Tibial nerve (tissue), 4 donors: ENCODE measurements around the gene SHROOM3. TPM values are rescaled to one million over a fixed set of nuclear protein-coding genes. Genes with fewer than 3 reads are reported as not detected.

ENCODE experiments used
- DNase-seq, 2 donors: peaks; one replicate each; pipeline ENCODE4 v3.0.0-alpha.2; 2019; ENCODE audit warnings: low spot score in 2 of 2
- H3K27ac ChIP-seq, 4 donors: fragments of 200-600 bp; sonication (generic) in 3 of 4; one replicate each; pipeline ENCODE4 v1.5.1; 2017 to 2019; ENCODE audit warnings: mild to moderate bottlenecking in 1 of 4
- H3K27me3 ChIP-seq, 2 donors: fragments of 200-600 bp; sonication (generic) in 1 of 2; one replicate each; pipeline versions ENCODE4 v1.5.1 to v1.6.0; 2017 to 2019
- H3K36me3 ChIP-seq, 3 donors: fragments of 200-600 bp; sonication (generic); one replicate each; pipeline ENCODE4 v1.5.1; 2018 to 2019
- H3K4me1 ChIP-seq, 4 donors: fragments of 200-600 bp; sonication (generic) in 3 of 4; one replicate each; pipeline ENCODE4 v1.5.1; 2017 to 2019
- H3K4me3 ChIP-seq, 4 donors: fragments of 200-600 bp; sonication (generic) in 3 of 4; one replicate each; pipeline ENCODE4 v1.5.1; 2017 to 2019; ENCODE audit warnings: mild to moderate bottlenecking in 1 of 4, moderate library complexity in 1 of 4
- H3K9me3 ChIP-seq, 4 donors: fragments of 200-600 bp; sonication (generic) in 3 of 4; one replicate each; pipeline ENCODE4 v1.5.1; 2017 to 2019
- EP300 ChIP-seq, 2 donors: sonication (generic); formaldehyde crosslinking; IDR thresholded peaks; one replicate each; pipeline ENCODE4 v1.6.1; 2017; ENCODE audit warnings: antibody characterized with exemption in 2 of 2, mild to moderate bottlenecking in 1 of 2
- POLR2A ChIP-seq, 2 donors: fragments of 450-650 bp; IDR thresholded peaks; one replicate each; pipeline ENCODE4 v1.6.1; 2017; ENCODE audit warnings: antibody characterized with exemption in 2 of 2, mild to moderate bottlenecking in 2 of 2, moderate library complexity in 2 of 2
- WGBS, 2 donors: methylation state at CpG; one replicate each; pipeline ENCODE4 v1.1.5; 2018; 5-methylcytosine and 5-hydroxymethylcytosine counted together
- total RNA-seq, 4 donors: library from RNA; depleted of rRNA; stranded (reverse); fragments of >200 nt; gene quantifications; one replicate each; pipeline ENCODE4 v1.1.0, GENCODE V29; 2016
- TF ChIP-seq, protein P1 (sequence below), 5 experiments: fragments of 200-600 bp in 3 of 5; fragments of 450-650 bp in 2 of 5; sonication (generic) in 3 of 5; IDR thresholded peaks; one replicate each; pipeline ENCODE4 v1.5.1; 2016 to 2019; ENCODE audit warnings: antibody characterized with exemption in 5 of 5, mild to moderate bottlenecking in 3 of 5, moderate library complexity in 2 of 5

Gene SHROOM3
- total RNA-seq, 4 donors from 2014 or later = 28.0 to 49.8 (median 37.9) TPM

GRCh38 chr4:76597423-76597979, 162.5 kb downstream of the SHROOM3 start:
- TF ChIP-seq EP300 (IDR thresholded peaks at IDR 0.05) = no peak
- TF ChIP-seq POLR2A (IDR thresholded peaks at IDR 0.05) = no peak
- TF ChIP-seq, protein P1, sequence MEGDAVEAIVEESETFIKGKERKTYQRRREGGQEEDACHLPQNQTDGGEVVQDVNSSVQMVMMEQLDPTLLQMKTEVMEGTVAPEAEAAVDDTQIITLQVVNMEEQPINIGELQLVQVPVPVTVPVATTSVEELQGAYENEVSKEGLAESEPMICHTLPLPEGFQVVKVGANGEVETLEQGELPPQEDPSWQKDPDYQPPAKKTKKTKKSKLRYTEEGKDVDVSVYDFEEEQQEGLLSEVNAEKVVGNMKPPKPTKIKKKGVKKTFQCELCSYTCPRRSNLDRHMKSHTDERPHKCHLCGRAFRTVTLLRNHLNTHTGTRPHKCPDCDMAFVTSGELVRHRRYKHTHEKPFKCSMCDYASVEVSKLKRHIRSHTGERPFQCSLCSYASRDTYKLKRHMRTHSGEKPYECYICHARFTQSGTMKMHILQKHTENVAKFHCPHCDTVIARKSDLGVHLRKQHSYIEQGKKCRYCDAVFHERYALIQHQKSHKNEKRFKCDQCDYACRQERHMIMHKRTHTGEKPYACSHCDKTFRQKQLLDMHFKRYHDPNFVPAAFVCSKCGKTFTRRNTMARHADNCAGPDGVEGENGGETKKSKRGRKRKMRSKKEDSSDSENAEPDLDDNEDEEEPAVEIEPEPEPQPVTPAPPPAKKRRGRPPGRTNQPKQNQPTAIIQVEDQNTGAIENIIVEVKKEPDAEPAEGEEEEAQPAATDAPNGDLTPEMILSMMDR (IDR thresholded peaks at IDR 0.05) = no peak
- H3K36me3 ChIP-seq = no peaks in the 10 kb centered on the region
- no peak for DNase-seq
- H3K4me3 ChIP-seq = no peak overlapping the region
- no peaks in the 10 kb centered on the region for H3K9me3 ChIP-seq
- no peaks in the 10 kb centered on the region for H3K27me3 ChIP-seq
- peaks cover 0 to 3% (median 0%) of the 10 kb centered on the region in 4 donors for H3K4me1 ChIP-seq
- no peak overlapping the region for H3K27ac ChIP-seq
- WGBS, 2 donors = 67 to 69% methylated on average over 5 of the region's 5 CpGs

- TF ChIP-seq POLR2A (IDR thresholded peaks at IDR 0.05) (no peak), EP300 (IDR thresholded peaks at IDR 0.05) (no peak)
- TF ChIP-seq, protein P1 (IDR thresholded peaks at IDR 0.05) = no peak
- H3K27ac ChIP-seq = no peak overlapping the region
- peaks cover 0 to 3% (median 0%) of the 10 kb centered on the region in 4 donors for H3K4me1 ChIP-seq
- no peak overlapping the region for H3K4me3 ChIP-seq
- no peak for DNase-seq
- H3K36me3 ChIP-seq = no peaks in the 10 kb centered on the region
- WGBS, 2 donors = 84 to 89% methylated on average over 2 of the region's 2 CpGs
- H3K27me3 ChIP-seq = no peaks in the 10 kb centered on the region
- H3K9me3 ChIP-seq = no peaks in the 10 kb centered on the region
These were observed 165.4 kb downstream of the SHROOM3 start for GRCh38 chr4:76600447-76600846.

DNA sequence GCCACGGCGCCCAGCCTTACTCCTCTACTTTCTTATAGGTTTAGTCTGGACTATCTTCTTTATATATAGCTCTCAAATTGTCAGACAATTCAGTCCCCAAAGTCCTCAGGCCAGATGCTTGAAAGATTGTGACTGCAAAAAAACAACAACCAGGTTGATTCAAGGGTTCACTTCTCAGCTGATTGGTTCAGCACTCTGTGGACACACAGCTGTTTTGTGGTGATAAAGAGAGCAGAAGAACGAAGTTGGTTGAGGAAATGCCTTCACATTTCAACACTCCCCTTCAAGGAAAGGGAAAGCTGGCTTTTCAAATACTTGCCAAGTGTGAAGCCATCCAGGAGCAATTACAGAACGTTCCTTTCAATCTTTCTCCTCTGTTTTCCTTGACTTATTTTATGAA, 166.8 kb downstream of the SHROOM3 start:
- no peaks in the 10 kb centered on the region for H3K9me3 ChIP-seq
- WGBS, 2 donors = 41 to 43% methylated on average over 4 of the region's 4 CpGs
- H3K4me3 ChIP-seq = no peak overlapping the region
- no peak overlapping the region for H3K27ac ChIP-seq
- no peaks in the 10 kb centered on the region for H3K36me3 ChIP-seq
- DNase-seq = no peak
- peaks cover 0 to 9% (median 1%) of the 10 kb centered on the region in 4 donors for H3K4me1 ChIP-seq
- TF ChIP-seq EP300 (IDR thresholded peaks at IDR 0.05) = peak in 1 of 2 donors; percentile 39
- TF ChIP-seq, protein P1 (IDR thresholded peaks at IDR 0.05) = no peak
- TF ChIP-seq POLR2A (IDR thresholded peaks at IDR 0.05) = no peak
- H3K27me3 ChIP-seq = no peaks in the 10 kb centered on the region

DNA sequence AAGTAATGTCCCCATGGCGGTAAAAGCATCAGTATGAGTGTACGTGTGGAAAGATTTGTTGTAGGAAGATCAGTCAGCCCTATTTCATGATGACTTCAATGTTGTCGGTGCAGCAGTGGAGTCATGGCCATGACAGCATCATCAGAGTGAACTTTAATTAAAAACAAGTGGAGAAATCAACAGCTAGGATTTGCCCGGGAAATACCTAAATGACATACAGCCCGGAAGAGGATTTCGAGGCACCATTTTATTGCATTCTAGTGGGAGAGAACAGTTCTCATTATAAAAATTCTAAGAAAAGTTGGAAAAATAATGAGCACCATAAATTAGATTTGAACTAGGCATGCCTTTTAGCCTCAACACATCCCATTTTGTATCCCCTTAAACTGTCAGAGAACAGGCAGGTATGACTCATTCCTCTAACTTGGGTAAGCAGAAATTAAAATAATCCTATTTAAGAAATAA, 170.1 kb downstream of the SHROOM3 start:
- DNase-seq = no peak
- Histone ChIP-seq H3K4me3 (no peak overlapping the region), H3K36me3 (no peaks in the 10 kb centered on the region), H3K9me3 (no peaks in the 10 kb centered on the region), H3K4me1 (peaks cover 0 to 20% (median 3%) of the 10 kb centered on the region in 4 donors), H3K27me3 (no peaks in the 10 kb centered on the region), H3K27ac (no peak overlapping the region)
- TF ChIP-seq, protein P1 (IDR thresholded peaks at IDR 0.05) = no peak
- TF ChIP-seq EP300 (IDR thresholded peaks at IDR 0.05) = no peak
- TF ChIP-seq POLR2A (IDR thresholded peaks at IDR 0.05) = no peak
- 75 to 83% methylated on average over 6 of the region's 6 CpGs for WGBS, 2 donors

DNA sequence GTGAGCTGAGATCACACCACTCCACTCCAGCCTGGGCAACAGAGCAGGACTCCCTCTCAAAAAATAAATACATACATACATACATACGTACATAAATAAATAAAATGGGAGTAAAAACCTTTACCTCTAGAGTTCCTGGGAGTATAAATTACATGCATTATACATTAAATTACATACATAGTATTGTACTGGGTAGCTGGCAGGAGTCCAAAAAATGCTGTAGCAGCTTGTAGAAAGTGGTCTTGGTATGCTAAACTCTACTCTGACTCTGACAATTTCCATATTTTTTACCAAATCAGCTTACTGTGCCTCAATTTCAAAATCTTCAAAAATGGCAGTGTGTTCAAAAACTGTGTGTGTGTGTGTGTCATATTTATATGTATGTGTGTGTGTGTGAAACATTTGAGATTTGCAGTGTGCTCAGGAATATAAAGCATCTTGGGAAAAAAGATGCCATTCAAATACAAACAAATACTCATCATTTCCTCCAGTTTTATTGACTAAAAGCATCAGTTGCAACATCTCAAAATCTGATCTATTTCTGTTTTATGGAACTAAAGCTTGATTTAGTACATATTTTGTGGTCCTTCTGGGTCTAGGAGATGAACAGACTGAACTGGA, 171.7 kb downstream of the SHROOM3 start:
- H3K4me1 ChIP-seq = peaks cover 0 to 33% (median 7%) of the 10 kb centered on the region in 4 donors
- no peaks in the 10 kb centered on the region for H3K9me3 ChIP-seq
- H3K27me3 ChIP-seq = no peaks in the 10 kb centered on the region
- H3K36me3 ChIP-seq = no peaks in the 10 kb centered on the region
- no peak for DNase-seq
- TF ChIP-seq EP300 (IDR thresholded peaks at IDR 0.05) = no peak
- TF ChIP-seq, protein P1 (IDR thresholded peaks at IDR 0.05) = no peak
- no peak for TF ChIP-seq POLR2A (IDR thresholded peaks at IDR 0.05)
- 53 to 91% methylated on average over 1 of the region's 1 CpG for WGBS, 2 donors
- H3K27ac ChIP-seq = peak overlapping the region in 1 of 4 donors; percentile 70
- no peak overlapping the region for H3K4me3 ChIP-seq
